Endometrial microvascular endothelial cells (primary cell): ENCODE data around the gene AIG1. TPM values are rescaled to one million over a fixed set of nuclear protein-coding genes. Genes with fewer than 3 reads are reported as not detected.
"Not testable (repeated sequence)": the region's sequence is repeated elsewhere in the genome, so short reads cannot be mapped to it uniquely, and the experiment has no call there.

ENCODE experiments used
- in situ Hi-C: cut with HindIII; loops from 2 replicates; pipeline ENCODE4 v1.10.0; 2017; ENCODE audit warnings: low sequenced_read_pairs, low pct_unique_long_range_greater_than_20kb; ENCODE audit errors: inconsistent ontology term
- total RNA-seq: library from RNA; depleted of rRNA; stranded (reverse); fragments of >200 nt; gene quantifications from one replicate; pipeline ENCODE4 v1.2.3, GENCODE V29; 2015; ENCODE audit errors: inconsistent ontology term

AIG1 gene
- total RNA-seq, 1 donor from 2014 or later = 24.8 TPM

DNA sequence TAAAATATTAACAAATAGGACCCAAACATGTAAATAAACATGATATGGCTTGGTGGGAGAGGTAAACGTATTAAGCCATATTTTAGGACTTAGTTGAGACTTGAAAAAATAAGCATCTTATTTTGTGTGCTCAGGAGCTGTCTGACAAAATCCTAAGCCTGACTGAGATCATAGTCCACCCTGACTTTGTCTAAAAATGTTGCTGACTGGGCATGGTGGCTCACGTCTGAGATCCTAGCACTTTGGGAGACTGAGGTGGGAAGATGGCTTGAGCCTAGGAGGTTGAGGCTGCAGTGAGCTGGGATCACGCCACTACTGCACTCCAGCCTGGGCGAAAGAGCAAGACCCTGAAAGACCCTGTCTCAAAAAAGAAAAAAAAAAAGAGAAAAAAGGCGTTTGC is 52.1 kb downstream of the AIG1 start:
- in situ Hi-C loops = no loop called here

DNA sequence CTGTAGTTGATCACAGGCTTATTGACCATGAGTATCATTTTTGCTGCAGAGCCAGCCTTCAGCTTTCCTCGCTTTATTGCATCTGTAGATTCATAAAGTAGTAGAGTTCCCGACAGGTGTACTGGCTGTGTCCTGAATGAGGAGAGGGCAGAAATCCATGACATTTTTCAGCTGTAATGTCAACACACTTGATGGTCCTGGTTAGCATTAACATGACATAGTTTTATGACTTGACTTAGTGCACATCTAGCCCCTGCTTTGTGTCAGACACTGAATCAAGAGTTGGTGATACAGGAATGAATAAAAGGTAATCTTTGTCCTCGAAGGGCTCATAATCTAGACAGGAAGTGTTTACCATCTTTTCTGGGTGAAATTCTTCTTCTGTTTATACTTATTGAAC is 55.0 kb downstream of the AIG1 start:
- in situ Hi-C loops = no loop called here

DNA sequence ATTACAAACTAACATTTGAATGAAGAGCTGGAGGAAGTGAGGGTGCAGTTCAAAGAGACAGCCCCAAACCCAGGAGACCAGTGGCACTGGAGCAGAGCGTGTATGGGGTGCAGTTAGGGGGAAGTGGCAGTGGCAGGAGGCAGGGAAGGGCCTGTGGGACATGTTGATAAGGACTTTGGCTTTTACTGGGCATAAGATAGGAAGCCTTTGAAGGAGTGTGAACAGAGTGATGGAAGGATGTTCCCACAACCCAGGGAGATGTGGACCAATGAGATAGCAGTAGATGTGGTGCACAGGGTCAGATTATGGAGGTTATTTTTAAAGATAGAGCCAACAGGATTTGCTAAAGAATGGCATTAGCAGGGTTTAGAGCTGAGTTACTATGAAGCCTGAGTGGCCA is 56.4 kb downstream of the AIG1 start:
- in situ Hi-C loops = no loop called here

DNA sequence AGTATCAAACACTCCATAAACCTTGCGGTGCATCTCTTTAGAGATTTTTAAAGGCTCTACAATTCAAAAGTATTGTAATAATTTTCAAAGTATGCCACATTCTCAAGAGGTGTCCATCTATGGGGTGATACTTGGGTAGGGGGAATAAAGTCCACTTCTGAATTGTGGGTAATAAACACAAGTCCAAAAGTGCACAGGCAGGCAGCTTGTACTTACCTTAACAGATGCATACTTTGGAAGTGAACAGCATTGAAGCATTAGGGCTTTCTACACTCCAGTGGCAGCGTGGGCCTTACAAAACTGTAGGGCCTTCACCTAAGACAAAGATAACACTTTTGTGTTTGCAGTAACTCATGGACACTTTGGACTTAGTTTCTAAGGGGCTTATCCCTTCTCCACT is 58.6 kb downstream of the AIG1 start:
- in situ Hi-C loops = no loop called here

DNA sequence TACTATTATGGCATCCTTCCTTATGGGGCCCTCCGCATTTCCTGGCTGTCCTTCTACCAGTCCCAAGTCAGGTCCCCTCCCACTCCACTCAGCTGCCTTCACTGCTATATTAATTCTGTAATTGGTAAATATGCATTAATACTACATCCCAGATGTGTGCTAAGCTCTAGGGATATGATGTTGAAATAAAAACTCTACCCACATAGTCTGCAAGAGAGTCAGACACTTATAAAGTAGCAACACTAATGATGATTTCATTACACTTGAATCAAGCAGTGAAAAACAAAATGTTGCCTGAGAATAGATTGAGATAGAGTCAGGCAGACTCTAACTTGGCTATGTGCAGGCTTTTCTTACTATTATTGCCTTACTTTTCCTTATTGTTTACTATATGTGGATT is 62.4 kb downstream of the AIG1 start:
- in situ Hi-C loops = no loop called here

DNA sequence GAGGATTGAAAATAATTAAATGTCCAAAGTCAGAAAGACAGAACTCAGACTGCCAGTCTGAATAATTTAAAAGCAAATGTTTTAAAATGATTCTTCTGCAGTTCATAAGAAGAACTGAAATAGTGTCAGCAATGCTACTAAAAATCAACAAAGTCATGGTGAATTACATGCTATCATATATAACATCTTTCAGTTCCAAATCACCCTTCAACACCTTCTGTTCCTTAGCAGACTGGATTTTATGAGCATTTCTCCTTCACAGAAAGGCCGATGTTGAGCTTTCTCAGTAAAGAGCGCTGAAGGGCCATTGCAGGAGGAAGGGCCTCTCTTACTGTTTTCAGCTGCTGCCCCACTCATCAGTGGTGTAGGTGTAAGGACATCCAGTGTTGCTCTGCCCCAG is 63.3 kb downstream of the AIG1 start:
- in situ Hi-C loops = no loop called here

DNA sequence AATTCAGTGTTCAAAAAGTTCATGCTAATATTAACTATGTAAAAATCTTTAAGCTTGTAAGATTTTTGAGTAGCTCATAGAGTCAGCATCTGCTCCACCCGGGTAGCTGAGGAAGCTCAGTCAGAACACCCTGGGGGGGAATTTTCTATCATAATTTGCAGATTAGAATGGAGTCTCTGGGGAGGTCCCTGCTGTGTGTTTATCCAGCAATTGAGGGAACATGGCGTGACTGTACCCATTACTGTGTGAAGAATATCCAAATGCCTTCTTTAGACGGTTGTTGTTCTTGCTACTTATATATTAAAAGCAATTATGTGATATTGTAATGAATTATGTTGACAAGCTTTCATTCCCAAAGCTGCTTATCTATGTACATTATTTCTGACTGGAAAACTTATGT is 64.8 kb downstream of the AIG1 start:
- in situ Hi-C loops = no loop called here

DNA sequence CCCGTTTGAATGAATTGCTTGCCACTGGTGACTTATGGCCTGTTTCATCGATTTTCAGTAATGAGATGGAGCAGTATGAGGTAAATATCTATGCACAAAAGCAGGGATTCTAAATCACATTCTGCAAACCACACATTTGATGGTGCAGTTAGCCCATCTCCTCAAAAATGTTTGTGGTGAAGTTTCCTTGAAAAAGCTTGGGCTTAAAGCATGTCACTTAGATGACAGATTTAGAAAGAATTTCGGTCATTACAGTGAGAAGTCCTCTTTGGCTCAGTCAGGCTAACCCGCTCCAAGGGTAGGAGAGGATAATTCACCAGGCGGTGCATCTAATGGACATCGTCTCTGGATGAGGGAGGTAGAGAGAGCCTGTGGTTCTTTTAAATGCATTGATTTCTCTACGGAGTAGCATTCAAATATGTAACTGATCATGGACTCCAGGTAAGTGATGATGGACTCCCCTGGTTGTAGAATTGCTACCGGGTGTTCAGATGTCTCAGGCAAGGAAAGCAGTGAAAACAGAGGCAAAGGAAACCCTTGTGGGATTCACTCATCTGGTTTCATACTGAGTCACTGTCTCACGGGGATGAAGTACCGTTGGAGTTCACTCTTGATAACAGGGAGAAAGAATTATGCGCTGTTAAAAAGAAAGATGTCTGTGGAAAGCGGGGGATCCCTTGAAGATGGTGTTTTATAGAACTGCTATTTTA is 65.3 kb downstream of the AIG1 start:
- in situ Hi-C loops = no loop called here

DNA sequence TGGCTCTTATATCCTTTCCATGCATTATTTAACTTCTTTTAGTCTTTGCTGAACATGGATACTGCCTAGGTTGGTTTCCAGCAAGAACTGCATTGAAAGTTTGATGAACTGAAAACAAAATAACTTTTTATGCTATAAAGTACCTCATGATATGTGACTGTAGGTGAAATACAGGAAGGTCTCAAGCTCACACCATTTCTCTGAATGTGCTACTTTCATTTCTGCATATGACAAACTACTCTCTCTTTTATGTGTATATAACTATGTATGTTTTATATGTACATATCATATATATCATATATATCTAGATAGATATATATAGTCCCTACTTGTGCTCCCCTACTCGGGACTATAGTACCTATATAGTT is 65.9 kb downstream of the AIG1 start:
- in situ Hi-C loops = no loop called here

DNA sequence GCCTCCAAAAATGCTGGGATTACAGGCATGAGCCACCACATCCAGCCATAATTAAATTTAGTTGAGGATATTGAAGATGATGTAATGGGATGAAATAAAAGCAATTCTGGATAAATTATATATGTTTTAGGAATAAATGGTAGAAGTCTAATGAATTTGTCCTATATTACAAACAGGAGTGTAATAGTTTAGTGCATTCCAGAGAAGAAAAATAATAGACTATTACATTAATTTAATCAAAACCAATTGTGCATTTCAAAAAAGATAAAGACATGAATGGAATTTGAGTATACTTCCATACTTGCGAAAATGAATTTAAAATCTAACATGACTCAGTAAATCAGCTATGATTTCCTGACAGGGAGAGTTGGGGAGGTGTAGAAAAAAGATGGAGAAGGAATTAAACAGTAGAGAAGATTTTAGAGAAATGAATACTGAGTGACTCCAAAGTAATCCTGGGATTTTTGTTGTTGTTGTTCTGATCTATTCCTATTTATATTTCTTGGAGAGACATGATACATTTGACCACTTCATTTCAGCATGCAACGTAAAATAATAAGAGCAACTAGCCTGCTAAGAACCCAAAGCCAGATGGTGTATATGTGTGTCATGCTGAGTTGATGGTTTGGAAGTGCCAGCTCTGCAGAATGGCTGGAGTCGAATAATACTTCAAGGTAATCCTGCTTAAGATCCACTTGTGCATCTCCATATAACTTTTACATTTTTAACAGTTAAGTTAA is 67.4 kb downstream of the AIG1 start:
- in situ Hi-C loops = no loop called here

DNA sequence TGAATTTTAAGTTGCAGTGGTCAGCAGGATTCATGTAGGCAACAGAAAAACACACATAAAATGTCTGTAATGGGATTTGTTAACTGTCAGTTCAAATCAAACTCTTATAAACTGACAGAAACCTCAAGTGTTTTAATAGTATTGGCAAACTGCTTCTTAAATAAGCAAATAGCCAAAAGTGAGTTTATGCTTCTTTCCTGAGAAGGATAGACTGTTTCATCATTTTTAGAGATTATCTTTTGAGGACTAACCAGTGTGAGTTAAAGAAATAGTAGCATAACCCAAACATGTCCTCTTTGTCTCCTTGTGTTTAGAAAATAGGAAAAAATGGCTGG is 68.0 kb downstream of the AIG1 start:
- in situ Hi-C loops = no loop called here

DNA sequence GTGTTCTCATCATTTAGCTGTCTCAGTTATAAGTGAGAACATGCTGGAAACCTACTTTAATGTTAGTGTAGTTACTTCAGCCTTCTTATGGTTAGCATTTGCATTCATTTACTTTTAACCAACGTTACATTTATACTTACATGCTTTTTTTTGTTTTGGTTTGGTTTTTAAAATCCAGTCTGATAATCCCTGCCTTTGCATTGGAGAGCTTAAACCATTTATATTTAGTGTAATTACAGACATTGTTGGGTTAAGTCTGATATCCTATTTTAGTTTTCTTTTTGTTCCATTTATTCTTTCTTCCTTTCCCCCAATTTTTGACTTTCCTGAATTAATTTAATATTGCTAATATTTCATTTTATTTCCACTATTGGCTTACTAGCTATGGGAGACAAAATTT is 70.2 kb downstream of the AIG1 start:
- in situ Hi-C loops = no loop called here

DNA sequence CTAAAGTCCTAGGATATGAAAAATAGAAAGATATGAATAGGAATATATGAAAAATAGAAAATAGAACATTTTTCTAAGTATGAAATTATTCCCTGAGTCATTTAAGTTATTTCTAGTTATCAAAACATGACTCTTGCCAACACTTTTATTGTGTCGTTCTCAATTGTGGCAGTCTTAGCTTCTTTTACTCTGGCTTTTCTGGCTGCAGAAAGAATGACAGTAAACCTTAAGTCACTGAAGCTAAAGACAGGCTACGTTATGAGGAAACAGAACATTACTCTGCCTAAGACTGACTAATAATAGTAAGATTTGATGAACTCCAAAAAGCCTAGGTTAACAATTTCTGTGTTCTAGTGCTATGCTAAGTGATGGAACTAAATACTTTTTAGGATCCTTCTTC is 74.6 kb downstream of the AIG1 start:
- in situ Hi-C loops = no loop called here

DNA sequence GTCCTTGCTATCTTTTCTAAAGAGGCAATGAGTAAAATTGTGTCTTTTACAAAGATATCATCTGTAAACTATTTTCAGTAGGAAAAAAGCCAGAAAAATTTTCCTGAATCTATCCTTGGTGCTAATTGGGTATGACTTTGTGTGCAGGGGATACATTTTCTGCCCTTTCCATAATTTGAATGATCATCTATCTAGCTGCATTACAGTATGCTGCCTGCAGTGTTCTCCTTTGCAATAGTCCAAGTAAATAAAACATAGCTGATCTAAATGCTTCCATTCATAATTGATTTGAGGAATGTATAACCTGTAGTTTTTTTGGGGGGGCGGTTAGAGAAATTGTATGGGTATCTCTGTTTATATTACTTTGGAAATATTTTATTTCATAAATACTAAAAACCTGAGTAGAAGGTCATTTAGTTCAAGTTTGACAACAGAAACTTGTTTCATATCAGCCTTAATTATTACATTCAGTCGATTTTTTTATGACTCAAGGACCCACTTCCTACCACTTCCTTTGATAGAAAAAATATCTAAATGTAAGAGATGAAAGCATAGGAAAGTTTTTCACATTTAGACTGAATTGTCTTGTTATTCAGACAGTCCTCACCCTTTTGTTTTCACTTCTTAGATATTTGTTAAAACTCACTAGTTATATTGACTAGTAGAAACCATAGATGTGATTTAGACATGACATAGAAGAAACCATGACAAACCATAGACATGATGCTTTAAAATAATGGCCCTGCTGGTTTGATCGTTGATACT is 75.3 kb downstream of the AIG1 start:
- in situ Hi-C loops = no loop called here

DNA sequence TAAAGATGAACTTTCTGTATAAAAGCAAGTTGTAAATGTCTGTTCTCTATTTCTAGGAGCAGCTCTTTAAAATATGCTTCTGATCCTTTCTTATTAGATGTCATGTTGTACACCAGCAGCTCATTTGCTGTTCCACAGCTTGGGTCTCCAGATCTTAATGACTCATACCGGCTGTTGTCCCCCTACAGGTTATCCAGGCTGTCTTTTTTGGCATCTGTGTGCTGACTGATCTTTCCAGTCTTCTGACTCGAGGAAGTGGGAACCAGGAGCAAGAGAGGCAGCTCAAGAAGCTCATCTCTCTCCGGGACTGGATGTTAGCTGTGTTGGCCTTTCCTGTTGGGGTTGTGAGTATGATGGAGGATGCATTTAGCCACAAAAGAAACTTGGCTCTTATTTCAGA is 76.0 kb downstream of the AIG1 start:
- in situ Hi-C loops = no loop called here

DNA sequence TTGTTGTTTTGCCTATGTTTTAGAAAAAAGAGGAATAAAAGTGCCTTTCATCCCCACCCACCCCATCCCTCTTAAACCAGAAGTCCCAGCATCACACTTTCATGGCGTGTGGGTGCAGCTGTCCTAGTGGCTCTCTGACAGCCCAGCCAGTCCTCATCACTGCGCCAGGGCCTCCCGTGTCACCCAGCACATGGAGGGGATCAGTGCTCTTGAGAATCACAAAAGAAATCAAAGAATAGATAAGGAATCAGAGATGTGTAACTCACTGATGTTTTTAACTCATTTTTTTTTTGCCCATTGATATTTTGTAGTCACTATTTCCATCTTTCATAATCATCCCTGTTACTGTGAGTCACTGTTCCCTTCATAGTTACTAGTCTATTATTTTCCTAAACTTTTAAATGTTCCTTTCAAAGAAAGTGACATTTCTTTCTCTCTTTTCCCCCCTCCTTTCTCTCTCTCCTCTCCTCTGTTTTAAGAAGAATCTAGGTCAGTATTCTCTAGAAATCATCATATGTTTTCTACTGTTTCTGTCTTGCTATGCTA is 78.6 kb downstream of the AIG1 start:
- in situ Hi-C loops = no loop called here

DNA sequence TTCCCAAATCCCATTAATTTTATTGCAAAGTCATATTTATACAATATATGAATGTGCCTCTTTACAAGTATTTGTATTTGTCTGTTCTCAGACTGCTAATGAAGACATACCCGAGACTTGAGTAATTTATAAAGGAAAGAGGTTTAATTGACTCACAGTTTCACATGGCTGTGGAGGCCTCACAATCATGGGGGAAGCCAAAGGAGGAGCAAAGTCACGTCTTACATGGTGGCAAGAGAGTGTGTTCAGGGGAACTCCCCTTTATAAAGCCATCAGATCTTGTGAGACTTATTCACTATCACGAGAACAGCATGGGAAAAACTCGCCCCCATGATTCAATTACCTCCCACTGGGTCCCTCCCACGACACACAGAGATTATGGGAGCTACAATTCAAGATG is 79.2 kb downstream of the AIG1 start:
- in situ Hi-C loops = not testable (repeated sequence)

DNA sequence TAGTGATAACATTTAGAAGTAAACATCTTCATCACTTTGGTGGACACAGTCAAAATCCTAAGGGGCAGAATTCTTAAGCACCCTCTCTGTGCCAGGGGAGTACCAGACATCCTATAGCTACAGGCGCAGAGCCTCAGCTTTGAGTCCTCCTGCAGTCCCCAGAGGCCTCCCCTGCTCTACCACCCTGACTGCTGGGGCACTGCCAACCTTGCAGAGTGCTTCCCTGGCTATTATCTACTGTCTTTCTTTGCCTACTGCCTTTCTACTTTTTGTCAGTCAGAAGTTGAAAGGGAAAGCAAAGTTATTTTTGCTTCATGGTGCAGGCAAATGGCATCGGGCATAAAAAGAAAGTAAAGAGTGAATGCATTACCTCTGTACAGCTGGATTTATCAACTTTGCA is 80.1 kb downstream of the AIG1 start:
- in situ Hi-C loops = no loop called here

DNA sequence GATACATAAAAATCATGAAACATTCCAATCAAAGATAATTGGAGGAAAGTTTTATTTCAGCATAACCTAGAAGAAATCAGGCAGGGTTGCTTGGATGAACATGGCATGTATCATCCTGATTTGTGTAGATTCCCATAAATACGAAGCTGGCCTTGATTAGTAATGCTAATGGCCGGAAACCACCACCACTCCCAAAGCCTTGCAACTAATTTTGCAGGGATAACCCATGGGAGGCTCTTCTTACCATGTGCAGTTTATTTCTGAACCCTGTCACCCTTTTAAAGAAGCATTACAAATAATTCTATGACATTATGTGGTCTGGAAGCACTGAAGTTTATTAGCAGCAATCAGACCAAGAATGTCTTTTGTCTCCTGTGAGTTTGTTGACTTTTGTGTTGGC is 80.8 kb downstream of the AIG1 start:
- in situ Hi-C loops = no loop called here
